HFFc6 (cell line): ENCODE data around the gene ARID3A. TPM values are rescaled to one million over a fixed set of nuclear protein-coding genes. Genes with fewer than 3 reads are reported as not detected.
"Not testable (repeated sequence)": the region's sequence is repeated elsewhere in the genome, so short reads cannot be mapped to it uniquely, and the experiment has no call there.

Source experiments
- DNase-seq: peaks from one replicate; pipeline ENCODE4 v3.0.0-alpha.2; 2018
- H3K27ac Mint-ChIP-seq: 2 replicates; pipeline ENCODE4 v1.8.0; 2020; ENCODE audit warnings: mild to moderate bottlenecking, mixed read lengths
- H3K27me3 Mint-ChIP-seq: 2 replicates; pipeline ENCODE4 v1.8.0; 2021; ENCODE audit warnings: mild to moderate bottlenecking, moderate library complexity, mixed read lengths; ENCODE audit not compliant: insufficient read depth
- H3K36me3 Mint-ChIP-seq: 2 replicates; pipeline ENCODE4 v1.8.0; 2021; ENCODE audit warnings: low read depth, mixed read lengths
- H3K4me1 Mint-ChIP-seq: 2 replicates; pipeline ENCODE4 v1.8.0; 2020; ENCODE audit warnings: low read depth, mixed read lengths
- H3K4me3 Mint-ChIP-seq: 2 replicates; pipeline ENCODE4 v1.8.0; 2020; ENCODE audit warnings: mild to moderate bottlenecking, moderate library complexity, mixed read lengths
- H3K9me3 Mint-ChIP-seq: 2 replicates; pipeline ENCODE4 v1.8.0; 2020; ENCODE audit warnings: mild to moderate bottlenecking, mixed read lengths
- total RNA-seq, 6 experiments: library from RNA; stranded (reverse); fragmentation: NEBNext Ultra II Directional; extraction: Animal tissue kit (Norgen Biotek cat#: 25700); gene quantifications; 2 replicates in 1 of 6; 3 replicates in 5 of 6; pipeline ENCODE4 v1.2.3, GENCODE V29; 2021
- TF ChIP-seq, protein P1 (sequence below): fragments of 200-600 bp; sonication (generic); IDR thresholded peaks from 2 replicates; pipeline ENCODE4 v1.5.0; 2021; ENCODE audit warnings: antibody characterized with exemption, mild to moderate bottlenecking

Gene ARID3A
- total RNA-seq, 6 experiments from 2014 or later = 35.1 to 44.2 (median 38.4) TPM

DNA sequence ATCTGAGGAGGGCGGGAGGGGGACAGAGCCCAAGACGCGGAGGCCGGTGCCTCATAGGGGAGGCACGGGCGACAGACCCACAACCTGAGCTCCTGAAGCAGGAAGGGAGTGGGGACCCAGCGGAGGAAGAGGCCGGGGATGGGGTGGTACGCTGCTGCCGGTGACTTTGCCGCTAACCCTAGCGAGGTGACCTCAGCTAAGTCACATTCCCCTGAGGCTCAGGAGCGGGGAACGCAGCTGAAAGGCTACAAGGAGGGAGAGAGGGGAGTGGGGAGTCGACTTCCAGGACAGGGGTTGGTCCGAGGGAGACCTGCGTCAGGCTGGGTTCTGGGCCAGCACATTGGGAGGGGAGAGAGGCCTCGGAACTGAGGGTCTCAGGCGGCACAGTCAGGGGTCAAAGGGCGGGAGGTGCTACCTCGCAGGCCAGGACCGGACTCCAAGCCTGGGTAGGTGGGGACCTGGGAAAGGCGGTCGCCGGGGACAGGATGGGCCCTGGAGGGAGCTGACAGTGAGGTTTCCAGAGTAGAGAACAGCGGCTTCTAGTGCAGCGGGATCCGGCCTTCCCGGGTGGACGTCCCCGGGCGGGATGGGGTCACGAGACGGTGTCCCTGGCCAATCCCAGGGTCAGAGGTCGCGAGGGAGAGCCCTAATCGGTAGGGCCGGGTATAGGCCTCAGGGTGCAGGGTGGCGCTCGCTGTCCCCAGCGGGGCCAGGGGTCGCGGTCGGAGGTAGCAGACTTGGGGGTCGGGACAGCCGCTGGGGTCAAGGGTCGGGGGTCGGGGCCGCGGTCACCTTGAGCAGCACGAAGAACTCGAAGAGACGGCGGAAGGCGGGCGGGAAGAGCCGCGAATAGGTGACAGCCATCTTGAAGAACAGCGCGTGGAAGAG lies 94.4 kb downstream of the ARID3A start:
- DNase-seq = no peak
- H3K4me1 Mint-ChIP-seq = peaks cover 31% of the 10 kb centered on the region
- TF ChIP-seq, protein P1, sequence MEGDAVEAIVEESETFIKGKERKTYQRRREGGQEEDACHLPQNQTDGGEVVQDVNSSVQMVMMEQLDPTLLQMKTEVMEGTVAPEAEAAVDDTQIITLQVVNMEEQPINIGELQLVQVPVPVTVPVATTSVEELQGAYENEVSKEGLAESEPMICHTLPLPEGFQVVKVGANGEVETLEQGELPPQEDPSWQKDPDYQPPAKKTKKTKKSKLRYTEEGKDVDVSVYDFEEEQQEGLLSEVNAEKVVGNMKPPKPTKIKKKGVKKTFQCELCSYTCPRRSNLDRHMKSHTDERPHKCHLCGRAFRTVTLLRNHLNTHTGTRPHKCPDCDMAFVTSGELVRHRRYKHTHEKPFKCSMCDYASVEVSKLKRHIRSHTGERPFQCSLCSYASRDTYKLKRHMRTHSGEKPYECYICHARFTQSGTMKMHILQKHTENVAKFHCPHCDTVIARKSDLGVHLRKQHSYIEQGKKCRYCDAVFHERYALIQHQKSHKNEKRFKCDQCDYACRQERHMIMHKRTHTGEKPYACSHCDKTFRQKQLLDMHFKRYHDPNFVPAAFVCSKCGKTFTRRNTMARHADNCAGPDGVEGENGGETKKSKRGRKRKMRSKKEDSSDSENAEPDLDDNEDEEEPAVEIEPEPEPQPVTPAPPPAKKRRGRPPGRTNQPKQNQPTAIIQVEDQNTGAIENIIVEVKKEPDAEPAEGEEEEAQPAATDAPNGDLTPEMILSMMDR = no peak
- peaks cover 4% of the 10 kb centered on the region; the same call in 1 of the 2 replicates for H3K9me3 Mint-ChIP-seq
- no peaks in the 10 kb centered on the region for H3K36me3 Mint-ChIP-seq
- peak overlapping the region; percentile 81 for H3K27ac Mint-ChIP-seq
- H3K4me3 Mint-ChIP-seq = peak overlapping the region; percentile 93
- H3K27me3 Mint-ChIP-seq = no peaks in the 10 kb centered on the region; the same call in none of the 2 replicates

DNA sequence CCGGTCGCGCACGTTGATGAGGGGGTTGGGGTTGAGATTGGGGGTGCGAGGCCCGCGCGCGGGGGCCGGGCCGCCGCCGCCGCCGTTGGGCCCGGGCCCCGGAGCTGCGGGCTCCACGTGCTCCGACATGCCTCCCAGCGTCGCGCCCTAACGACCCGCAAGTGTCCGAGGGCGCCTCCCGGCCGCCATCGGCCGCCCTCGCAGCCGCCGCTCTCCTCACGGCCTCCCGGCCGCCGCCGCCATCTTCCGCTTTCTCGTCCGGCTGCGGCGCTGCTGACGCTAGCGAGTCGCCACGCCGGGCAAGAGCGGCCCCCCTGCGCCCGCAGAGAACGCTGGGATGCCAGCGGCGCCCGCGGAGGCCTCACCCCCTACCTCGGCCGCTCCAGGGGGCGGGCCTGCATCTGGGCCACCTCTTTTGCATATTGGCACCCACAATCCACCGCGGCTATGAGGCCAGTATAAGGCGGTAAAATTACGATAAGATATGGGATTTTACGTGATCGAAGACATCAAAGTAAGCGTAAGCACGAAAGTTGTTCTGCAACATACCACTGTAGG lies 95.1 kb downstream of the ARID3A start, which contains the start of gene TMEM259:
Gene TMEM259 (minus strand): TSS at position 256 of the 558 bp plus-strand sequence. CDS start 127 bp downstream, at position 129.
- Mint-ChIP-seq H3K4me1 (peaks cover 34% of the 10 kb centered on the region), H3K4me3 (peak within 1 kb of the TSS; percentile 93), H3K27ac (peak within 1 kb of the TSS; percentile 99), H3K27me3 (no peaks in the 10 kb centered on the region; the same call in none of the 2 replicates), H3K9me3 (peaks cover 4% of the 10 kb centered on the region; the same call in 1 of the 2 replicates), H3K36me3 (no peaks in the 10 kb centered on the region)
- TF ChIP-seq, protein P1 = no peak; the same call in 1 of the 2 replicates
- DNase-seq = peak; percentile 95

DNA sequence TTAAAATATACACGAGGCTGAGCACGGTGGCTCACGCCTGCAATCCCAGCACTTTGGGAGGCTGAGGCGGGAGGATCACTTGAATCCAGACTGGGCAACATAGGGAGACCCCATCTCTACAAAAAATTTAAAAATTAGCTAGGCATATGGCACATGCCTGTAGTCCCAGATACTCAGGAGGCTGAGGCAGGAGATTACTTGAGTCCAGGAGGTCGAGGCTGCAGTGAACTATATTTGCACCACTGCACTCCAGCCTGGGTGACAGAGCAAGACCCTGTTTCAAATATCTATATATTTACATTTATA lies 98.0 kb downstream of the ARID3A start:
- H3K4me1 Mint-ChIP-seq = peaks cover 10% of the 10 kb centered on the region
- H3K4me3 Mint-ChIP-seq, H3K27me3 Mint-ChIP-seq, DNase-seq, H3K36me3 Mint-ChIP-seq, H3K9me3 Mint-ChIP-seq, H3K27ac Mint-ChIP-seq: not testable (repeated sequence)

DNA sequence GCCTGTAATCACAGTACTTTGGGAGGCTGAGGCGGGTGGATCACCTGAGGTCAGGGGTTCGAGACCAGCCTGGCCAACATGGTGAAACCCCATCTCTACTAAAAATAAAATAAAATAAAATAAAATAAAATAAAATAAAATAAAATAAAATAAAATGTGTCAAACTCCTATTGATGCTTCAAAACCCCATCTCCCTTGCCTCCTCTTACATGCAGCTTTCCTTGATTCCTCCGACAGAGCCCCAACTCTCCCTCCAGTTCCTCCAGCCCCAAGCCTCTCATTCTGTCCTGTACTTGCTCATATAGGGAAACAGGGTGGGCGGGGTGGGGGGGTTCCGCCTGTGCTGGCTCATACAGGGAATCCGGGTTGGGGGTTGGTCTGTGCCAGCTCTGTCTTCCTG lies 99.2 kb downstream of the ARID3A start:
- H3K4me3 Mint-ChIP-seq, H3K27ac Mint-ChIP-seq: not testable (repeated sequence)

More for the DNA sequence above, 99.2 kb downstream of the ARID3A start:
- not testable (repeated sequence) for H3K36me3 Mint-ChIP-seq, DNase-seq, H3K9me3 Mint-ChIP-seq, H3K27me3 Mint-ChIP-seq
- peaks cover 14% of the 10 kb centered on the region for H3K4me1 Mint-ChIP-seq

Other genes with a start within 250 kb of the ARID3A start
- gene FSTL3, start 249.6 kb upstream of the ARID3A start, total RNA-seq = 100 to 1,000 TPM in 3 of 6 experiments, 10 to 100 TPM in 3; 97.1 to 123 (median 101) TPM
- not detected for gene PRSS57, start 230.6 kb upstream of the ARID3A start, total RNA-seq
- gene PALM, start 217.1 kb upstream of the ARID3A start, total RNA-seq = under 1 TPM in 2 of 6 experiments, not detected in 4; 0.14 to 0.15 TPM
- gene MISP, start 174.9 kb upstream of the ARID3A start, total RNA-seq = under 1 TPM in 2 of 6 experiments, not detected in 4; 0.05 to 0.07 TPM
- gene PTBP1, start 128.6 kb upstream of the ARID3A start, total RNA-seq = 100 to 1,000 TPM; 307 to 421 (median 380) TPM
- under 1 TPM in 1 of 6 experiments, not detected in 5; 0.09 TPM for gene PLPPR3, start 104.1 kb upstream of the ARID3A start, total RNA-seq
- not detected for gene AZU1, start 98.2 kb upstream of the ARID3A start, total RNA-seq
- not detected for gene PRTN3, start 85.0 kb upstream of the ARID3A start, total RNA-seq
- under 1 TPM in 1 of 6 experiments, not detected in 5; 0.21 TPM for gene ELANE, start 73.7 kb upstream of the ARID3A start, total RNA-seq
- 1 to 10 TPM in 3 of 6 experiments, under 1 TPM in 3; 0.84 to 1.7 (median 0.98) TPM for gene CFD, start 66.4 kb upstream of the ARID3A start, total RNA-seq
- gene MED16, start 32.8 kb upstream of the ARID3A start, total RNA-seq = 10 to 100 TPM; 58.1 to 91.0 (median 70.9) TPM
- gene RNU6-9, start 32.6 kb upstream of the ARID3A start, total RNA-seq = not detected
- 10 to 100 TPM; 41.9 to 53.4 (median 45.9) TPM for gene R3HDM4, start 12.8 kb upstream of the ARID3A start, total RNA-seq
- not detected for gene KISS1R, start 8.7 kb upstream of the ARID3A start, total RNA-seq
- 10 to 100 TPM; 47.5 to 55.8 (median 51.3) TPM for gene WDR18, start 58.3 kb downstream of the ARID3A start, total RNA-seq
- gene GRIN3B, start 74.4 kb downstream of the ARID3A start, total RNA-seq = under 1 TPM; 0.34 to 0.66 (median 0.41) TPM
- 100 to 1,000 TPM; 127 to 164 (median 149) TPM for gene TMEM259, start 95.1 kb downstream of the ARID3A start, total RNA-seq
- not detected for gene RNU6-2, start 95.5 kb downstream of the ARID3A start, total RNA-seq
- 100 to 1,000 TPM; 483 to 579 (median 507) TPM for gene CNN2, start 100.6 kb downstream of the ARID3A start, total RNA-seq
- 1 to 10 TPM; 4.6 to 8.1 (median 6.6) TPM for gene ABCA7, start 114.1 kb downstream of the ARID3A start, total RNA-seq
- gene ARHGAP45, start 141.1 kb downstream of the ARID3A start, total RNA-seq = under 1 TPM; 0.28 to 0.74 (median 0.60) TPM
- 100 to 1,000 TPM; 224 to 289 (median 250) TPM for gene POLR2E, start 169.3 kb downstream of the ARID3A start, total RNA-seq
- gene GPX4, start 178.0 kb downstream of the ARID3A start, total RNA-seq = 100 to 1,000 TPM; 193 to 237 (median 223) TPM
- 10 to 100 TPM; 33.7 to 49.8 (median 41.5) TPM for gene SBNO2, start 248.2 kb downstream of the ARID3A start, total RNA-seq